H1 (cell line): Measurements from ENCODE around the gene CPPED1. TPM values are rescaled to one million over a fixed set of nuclear protein-coding genes. Genes with fewer than 3 reads are reported as not detected.

Experiments used
- microRNA-seq, 2 experiments: library from miRNA; unstranded; fragments of <30 nt; microRNA quantifications; one replicate each; pipeline versions ENCODE4 to v1.2.0, GENCODE V29; 2016 to 2020; ENCODE audit warnings: borderline microRNAs expressed in 2 of 2, borderline number of aligned reads in 2 of 2, borderline replicate concordance in 1 of 2
- polyA plus RNA-seq, 7 experiments: library from polyadenylated mRNA; depleted of rRNA in 3 of 7; stranded (reverse) in 5 of 7; unstranded in 2 of 7; fragments of >200 nt in 5 of 7; fragments of 200-250 nt in 2 of 7; gene quantifications; 1 replicate in 5 of 7; 2 replicates in 1 of 7; 4 replicates in 1 of 7; pipeline versions ENCODE4 v1.2.1 to v1.2.3, GENCODE V29; 2011 to 2013; ENCODE audit warnings: missing spikeins in 2 of 7, mixed read lengths in 2 of 7
- small RNA-seq: library from polyadenylated mRNA; stranded (forward); fragments of <200 nt; extraction: miRNeasy Mini kit (QIAGEN cat#:217004); gene quantifications from one replicate; pipeline ENCODE3, GENCODE V24; 2013; ENCODE audit not compliant: insufficient read depth
- total RNA-seq: library from RNA; stranded (reverse); fragmentation: NEBNext Ultra II Directional; extraction: Animal tissue kit (Norgen Biotek cat#: 25700); gene quantifications from 2 replicates; pipeline ENCODE4 v1.2.1, GENCODE V29; 2021

The CPPED1 gene
- total and polyA plus RNA-seq, 2 of the 8 experiments (the other 6 are each of a cell fraction or from before 2014, with no cell fraction given): 3.5 to 11.2 TPM

Small RNAs within 50 kb of the gene (microRNA-seq; reads per million reads assigned to microRNA genes)
- 0 reads per million in 2 experiments for gene MIR4718

Small RNAs within 50 kb of the gene (small RNA-seq; reads per million reads assigned to genes)
- gene MIR4718 (not detected), gene RF00443 (not detected)

Other genes starting within 250 kb of the CPPED1 start
- 39.8 and 41.9 TPM in 2 replicates for gene SHISA9, start 97.7 kb upstream of the CPPED1 start, total RNA-seq
- 25.6 and 28.7 TPM in 2 replicates for gene SHISA9, start 97.7 kb upstream of the CPPED1 start, polyA plus RNA-seq (2011; rRNA removed)